HL-60 (cell line): Measurements from ENCODE around the gene DISP2.

ENCODE experiments used
- DNase-seq, 2 experiments: peaks; one replicate each; pipeline ENCODE4 v3.0.0-alpha.2; 2010 to 2020; ENCODE audit warnings: low read depth in 1 of 2, low spot score in 1 of 2
- H3K27ac ChIP-seq: fragments of 250-450 bp; sonication (Bioruptor Pico); replicated peaks from 2 replicates; pipeline ENCODE4 v1.5.1; 2020; ENCODE audit warnings: mild to moderate bottlenecking, moderate library complexity
- H3K27me3 ChIP-seq: fragments of 250-450 bp; sonication (Bioruptor Pico); 2 replicates; pipeline ENCODE4 v1.5.1; 2021; ENCODE audit warnings: mild to moderate bottlenecking, moderate library complexity; ENCODE audit not compliant: insufficient read depth, poor library complexity, severe bottlenecking
- H3K4me3 ChIP-seq: replicated peaks from 2 replicates; pipeline ENCODE4 v1.5.1; 2011; ENCODE audit warnings: mild to moderate bottlenecking, control low read depth, low read length; ENCODE audit not compliant: insufficient read depth
- CTCF ChIP-seq: IDR thresholded peaks from one replicate; pipeline ENCODE4 v1.5.1; 2011; ENCODE audit warnings: low read length, control low read depth, inconsistent platforms; ENCODE audit not compliant: insufficient read depth
- GABPA ChIP-seq: IDR thresholded peaks from 2 replicates; pipeline ENCODE4 v1.6.1; 2012; ENCODE audit warnings: low read depth
- POLR2AphosphoS5 ChIP-seq: IDR thresholded peaks from 2 replicates; pipeline ENCODE4 v1.6.1; 2012; ENCODE audit warnings: low read depth
- REST ChIP-seq: IDR thresholded peaks from 2 replicates; pipeline ENCODE4 v1.6.1; 2012; ENCODE audit warnings: low read depth; ENCODE audit not compliant: insufficient replicate concordance
- SPI1 ChIP-seq: IDR thresholded peaks from 2 replicates; pipeline ENCODE4 v1.6.1; 2012; ENCODE audit warnings: low read depth, mild to moderate bottlenecking, borderline replicate concordance

The DISP2 gene

GRCh38 chr15:40409366-40409765 lies 51.3 kb downstream of the DISP2 start:
- no peak for DNase-seq
- TF ChIP-seq POLR2AphosphoS5 (no peak), CTCF (no peak), GABPA (no peak), SPI1 (no peak), REST (no peak)
- Histone ChIP-seq H3K27me3 (no peaks in the 10 kb centered on the region), H3K27ac (no peak overlapping the region), H3K4me3 (no peak overlapping the region)

- Histone ChIP-seq H3K27me3 (no peaks in the 10 kb centered on the region), H3K27ac (no peak overlapping the region), H3K4me3 (no peak overlapping the region)
- no peak for TF ChIP-seq CTCF
- no peak for TF ChIP-seq GABPA
- TF ChIP-seq POLR2AphosphoS5 = no peak
- no peak for TF ChIP-seq SPI1
- no peak for TF ChIP-seq REST
- no peak for DNase-seq
Measured at GRCh38 chr15:40410476-40410875, 52.5 kb downstream of the DISP2 start.

GRCh38 chr15:40412095-40412759 lies 54.2 kb downstream of the DISP2 start:
- Histone ChIP-seq H3K27ac (no peak overlapping the region), H3K4me3 (no peak overlapping the region), H3K27me3 (no peaks in the 10 kb centered on the region)
- TF ChIP-seq GABPA (no peak), POLR2AphosphoS5 (no peak), REST (no peak), CTCF (no peak), SPI1 (no peak)
- DNase-seq = no peak
